ENCODE measurements around the gene C1orf21. TPM values are rescaled to one million over a fixed set of nuclear protein-coding genes. Genes with fewer than 3 reads are reported as not detected.

The C1orf21 gene
- total and polyA plus RNA-seq, 8 donors, result 37.0 to 75.3 (median 47.3) TPM

GRCh38 chr1:184416946-184417345 is 30.1 kb downstream of the C1orf21 start:
- Histone ChIP-seq H3K9me3 (no peaks in the 10 kb centered on the region), H3K27me3 (no peaks in the 10 kb centered on the region), H3K4me3 (no peak overlapping the region), H3K4me1 (peaks cover 0 to 28% of the 10 kb centered on the region in 2 donors), H3K27ac (no peak overlapping the region), H3K36me3 (no peaks in the 10 kb centered on the region)
- TF ChIP-seq, protein P1, sequence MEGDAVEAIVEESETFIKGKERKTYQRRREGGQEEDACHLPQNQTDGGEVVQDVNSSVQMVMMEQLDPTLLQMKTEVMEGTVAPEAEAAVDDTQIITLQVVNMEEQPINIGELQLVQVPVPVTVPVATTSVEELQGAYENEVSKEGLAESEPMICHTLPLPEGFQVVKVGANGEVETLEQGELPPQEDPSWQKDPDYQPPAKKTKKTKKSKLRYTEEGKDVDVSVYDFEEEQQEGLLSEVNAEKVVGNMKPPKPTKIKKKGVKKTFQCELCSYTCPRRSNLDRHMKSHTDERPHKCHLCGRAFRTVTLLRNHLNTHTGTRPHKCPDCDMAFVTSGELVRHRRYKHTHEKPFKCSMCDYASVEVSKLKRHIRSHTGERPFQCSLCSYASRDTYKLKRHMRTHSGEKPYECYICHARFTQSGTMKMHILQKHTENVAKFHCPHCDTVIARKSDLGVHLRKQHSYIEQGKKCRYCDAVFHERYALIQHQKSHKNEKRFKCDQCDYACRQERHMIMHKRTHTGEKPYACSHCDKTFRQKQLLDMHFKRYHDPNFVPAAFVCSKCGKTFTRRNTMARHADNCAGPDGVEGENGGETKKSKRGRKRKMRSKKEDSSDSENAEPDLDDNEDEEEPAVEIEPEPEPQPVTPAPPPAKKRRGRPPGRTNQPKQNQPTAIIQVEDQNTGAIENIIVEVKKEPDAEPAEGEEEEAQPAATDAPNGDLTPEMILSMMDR (IDR thresholded peaks at IDR 0.05), result no peak
- intact Hi-C loops (cut with DNase I), result no loop called here
- DNase-seq (no peak), ATAC-seq (peak; percentile 36)

- Histone ChIP-seq H3K4me3 (no peak overlapping the region), H3K4me1 (peaks cover 0 to 37% of the 10 kb centered on the region in 2 donors), H3K27ac (no peak overlapping the region), H3K27me3 (no peaks in the 10 kb centered on the region), H3K9me3 (no peaks in the 10 kb centered on the region), H3K36me3 (no peaks in the 10 kb centered on the region)
- intact Hi-C loops (cut with DNase I), result no loop called here
- TF ChIP-seq, protein P1 (IDR thresholded peaks at IDR 0.05), result no peak
- no peak for DNase-seq
- no peak for ATAC-seq
These were observed 31.1 kb downstream of the C1orf21 start for GRCh38 chr1:184417916-184418315.

- no peak for ATAC-seq
- no peak overlapping the region for H3K4me3 ChIP-seq
- intact Hi-C loops (cut with DNase I), result no loop called here
- peak overlapping the region in 1 of 2 donors; percentile 21 for H3K27ac ChIP-seq
- H3K27me3 ChIP-seq, result no peaks in the 10 kb centered on the region
- TF ChIP-seq, protein P1 (IDR thresholded peaks at IDR 0.05), result no peak
- DNase-seq, result no peak
- no peaks in the 10 kb centered on the region for H3K36me3 ChIP-seq
- H3K9me3 ChIP-seq, result no peaks in the 10 kb centered on the region
- H3K4me1 ChIP-seq, result peaks cover 0 to 42% of the 10 kb centered on the region in 2 donors
These were observed 32.0 kb downstream of the C1orf21 start for GRCh38 chr1:184418652-184419349.

- Histone ChIP-seq H3K4me3 (no peak overlapping the region), H3K27me3 (no peaks in the 10 kb centered on the region), H3K4me1 (peaks cover 0 to 49% of the 10 kb centered on the region in 2 donors), H3K27ac (no peak overlapping the region), H3K36me3 (no peaks in the 10 kb centered on the region), H3K9me3 (no peaks in the 10 kb centered on the region)
- TF ChIP-seq, protein P1 (IDR thresholded peaks at IDR 0.05), result no peak
- DNase-seq, result peak in 1 of 4 donors; percentile 50
- intact Hi-C loops (cut with DNase I), result no loop called here
- ATAC-seq, result peak; percentile 13
These were observed 32.7 kb downstream of the C1orf21 start for GRCh38 chr1:184419350-184420161.

Measured in left lung (tissue), 10 donors.